GM12878 (cell line): Measurements from ENCODE around the gene DNAJC4. TPM values are rescaled to one million over a fixed set of nuclear protein-coding genes. Genes with fewer than 3 reads are reported as not detected.

Experiments used
- ZNF622 ChIP-seq: fragments of 450-650 bp; IDR thresholded peaks from 2 replicates; pipeline ENCODE4 v1.6.1; 2017; ENCODE audit warnings: mild to moderate bottlenecking, inconsistent platforms
- ZNF687 ChIP-seq: fragments of 450-650 bp; IDR thresholded peaks from 2 replicates; pipeline ENCODE4 v1.6.1; 2017; ENCODE audit warnings: mild to moderate bottlenecking, moderate library complexity
- polyA plus RNA-seq, 11 experiments: library from polyadenylated mRNA; depleted of rRNA in 4 of 11; unstranded in 6 of 11; stranded (reverse) in 5 of 11; fragments of >200 nt; fragmentation: Nextera tagmentation in 4 of 11; fragmentation: Illumina TruSeq in 1 of 11; extraction: Ambion mirVana in 4 of 11; extraction: Trizol in 1 of 11; gene quantifications; 1 replicate in 1 of 11; 2 replicates in 10 of 11; pipeline versions ENCODE4 v1.2.1 to v1.2.3, GENCODE V29; 2011 to 2016; ENCODE audit warnings: inconsistent platforms in 2 of 11, missing spikeins in 2 of 11, low read depth in 1 of 11
- total RNA-seq, 4 experiments: library from RNA; depleted of rRNA in 3 of 4; stranded (reverse); fragments of >200 nt in 3 of 4; fragmentation: Illumina TruSeq in 1 of 4; extraction: Trizol in 1 of 4; gene quantifications; 2 replicates each; pipeline versions ENCODE4 v1.2.1 to v1.2.3, GENCODE V29; 2013 to 2021
- TF ChIP-seq, protein P1 (sequence below): fragments of 450-650 bp; IDR thresholded peaks from 2 replicates; pipeline ENCODE4 v1.6.1; 2016; ENCODE audit warnings: mild to moderate bottlenecking, moderate library complexity, borderline replicate concordance

The DNAJC4 gene
- total and polyA plus RNA-seq, 10 of the 15 experiments (the other 5 are each of a cell fraction or from before 2014, with no cell fraction given): 3.7 to 64.9 (median 30.1) TPM

GRCh38 chr11:64261556-64262080 is 31.3 kb downstream of the DNAJC4 start (continued):
- TF ChIP-seq, protein P1, sequence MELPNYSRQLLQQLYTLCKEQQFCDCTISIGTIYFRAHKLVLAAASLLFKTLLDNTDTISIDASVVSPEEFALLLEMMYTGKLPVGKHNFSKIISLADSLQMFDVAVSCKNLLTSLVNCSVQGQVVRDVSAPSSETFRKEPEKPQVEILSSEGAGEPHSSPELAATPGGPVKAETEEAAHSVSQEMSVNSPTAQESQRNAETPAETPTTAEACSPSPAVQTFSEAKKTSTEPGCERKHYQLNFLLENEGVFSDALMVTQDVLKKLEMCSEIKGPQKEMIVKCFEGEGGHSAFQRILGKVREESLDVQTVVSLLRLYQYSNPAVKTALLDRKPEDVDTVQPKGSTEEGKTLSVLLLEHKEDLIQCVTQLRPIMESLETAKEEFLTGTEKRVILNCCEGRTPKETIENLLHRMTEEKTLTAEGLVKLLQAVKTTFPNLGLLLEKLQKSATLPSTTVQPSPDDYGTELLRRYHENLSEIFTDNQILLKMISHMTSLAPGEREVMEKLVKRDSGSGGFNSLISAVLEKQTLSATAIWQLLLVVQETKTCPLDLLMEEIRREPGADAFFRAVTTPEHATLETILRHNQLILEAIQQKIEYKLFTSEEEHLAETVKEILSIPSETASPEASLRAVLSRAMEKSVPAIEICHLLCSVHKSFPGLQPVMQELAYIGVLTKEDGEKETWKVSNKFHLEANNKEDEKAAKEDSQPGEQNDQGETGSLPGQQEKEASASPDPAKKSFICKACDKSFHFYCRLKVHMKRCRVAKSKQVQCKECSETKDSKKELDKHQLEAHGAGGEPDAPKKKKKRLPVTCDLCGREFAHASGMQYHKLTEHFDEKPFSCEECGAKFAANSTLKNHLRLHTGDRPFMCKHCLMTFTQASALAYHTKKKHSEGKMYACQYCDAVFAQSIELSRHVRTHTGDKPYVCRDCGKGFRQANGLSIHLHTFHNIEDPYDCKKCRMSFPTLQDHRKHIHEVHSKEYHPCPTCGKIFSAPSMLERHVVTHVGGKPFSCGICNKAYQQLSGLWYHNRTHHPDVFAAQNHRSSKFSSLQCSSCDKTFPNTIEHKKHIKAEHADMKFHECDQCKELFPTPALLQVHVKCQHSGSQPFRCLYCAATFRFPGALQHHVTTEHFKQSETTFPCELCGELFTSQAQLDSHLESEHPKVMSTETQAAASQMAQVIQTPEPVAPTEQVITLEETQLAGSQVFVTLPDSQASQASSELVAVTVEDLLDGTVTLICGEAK: no peak
- TF ChIP-seq ZNF622 (no peak), ZNF687 (no peak)
